Adrenal gland (tissue), 12 donors: Measurements from ENCODE around the gene RPTOR. TPM values are rescaled to one million over a fixed set of nuclear protein-coding genes. Genes with fewer than 3 reads are reported as not detected.

ENCODE experiments used
- DNase-seq, 7 donors: peaks; one replicate each; pipeline ENCODE4 v3.0.0-alpha.2; 2019 to 2020
- H3K27ac ChIP-seq, 5 donors: fragments of 200-600 bp; sonication (generic) in 4 of 5; 1 replicate in 3 of 5; 2 replicates in 2 of 5; pipeline versions ENCODE4 v1.5.1 to v1.8.0; 2016 to 2020; ENCODE audit warnings: mild to moderate bottlenecking in 1 of 5
- H3K27me3 ChIP-seq: fragments of 200-600 bp; 2 replicates; pipeline ENCODE4 v1.8.0; 2021
- H3K36me3 ChIP-seq, 2 donors: fragments of 200-600 bp; replicated peaks in 1 of 2; 1 replicate in 1 of 2; 2 replicates in 1 of 2; pipeline versions ENCODE4 v1.5.1 to v1.8.0; 2018 to 2022
- H3K4me1 ChIP-seq, 2 donors: fragments of 200-600 bp; replicated peaks in 1 of 2; 1 replicate in 1 of 2; 2 replicates in 1 of 2; pipeline versions ENCODE4 v1.5.1 to v1.8.0; 2018 to 2021
- H3K4me3 ChIP-seq, 4 donors: fragments of 200-600 bp; sonication (generic) in 3 of 4; one replicate each; pipeline ENCODE4 v1.5.1; 2016 to 2018
- H3K9me3 ChIP-seq, 3 donors: fragments of 200-600 bp; sonication (generic) in 1 of 3; replicated peaks in 1 of 3; 1 replicate in 2 of 3; 2 replicates in 1 of 3; pipeline versions ENCODE4 v1.5.1 to v1.8.0; 2016 to 2021
- CTCF ChIP-seq, 6 experiments: fragments of 450-650 bp in 4 of 6; fragments of 200-600 bp in 2 of 6; sonication (generic) in 1 of 6; IDR thresholded peaks; 1 replicate in 5 of 6; 2 replicates in 1 of 6; pipeline versions ENCODE4 v1.5.1 to v1.8.0; 2016 to 2021; ENCODE audit warnings: antibody characterized with exemption in 6 of 6, mild to moderate bottlenecking in 2 of 6, moderate library complexity in 1 of 6
- POLR2A ChIP-seq, 2 donors: fragments of 450-650 bp; IDR thresholded peaks; one replicate each; pipeline ENCODE4 v1.6.1; 2017; ENCODE audit warnings: antibody characterized with exemption in 2 of 2, mild to moderate bottlenecking in 2 of 2, moderate library complexity in 1 of 2
- WGBS, 4 donors: extraction: QIAGEN DNeasy Blood & Tissue Kit in 2 of 4; methylation state at CpG; one replicate each; pipeline versions ENCODE4 v1.1.5 to v1.1.7; 2013 to 2017; 5-methylcytosine and 5-hydroxymethylcytosine counted together
- intact Hi-C, 2 donors: fragments of 100-400 bp; cut with DNase I; formaldehyde crosslinking; loops; one replicate each; pipeline versions ENCODE4 v1.14.1 to v1.15.0; 2022 to 2023
- polyA plus RNA-seq, 3 donors: library from polyadenylated mRNA; stranded (reverse); fragments of 200-250 nt in 2 of 3; fragments of 350-450 nt in 1 of 3; fragmentation: Illumina TruSeq in 1 of 3; extraction: RNeasy Lipid Tissue Mini Kit (QIAGEN cat#74804) in 1 of 3; gene quantifications; one replicate each; pipeline ENCODE4 v1.2.3, GENCODE V29; 2013 to 2014
- total RNA-seq, 9 donors: library from RNA; depleted of rRNA in 4 of 9; stranded (reverse); fragments of >200 nt in 4 of 9; fragments of 120-200 nt in 1 of 9; fragmentation: NEBNext Ultra II Directional in 1 of 9; extraction: Animal tissue kit (Norgen Biotek cat#: 25700) in 1 of 9; gene quantifications; one replicate each; pipeline versions ENCODE4 v1.1.0 to v1.2.4, GENCODE V29; 2013 to 2023
- donor health status: healthy with polysubstance abuse.
- donor health status: Bipolar disorder and iron deficiency.
- donor health status: DM: yes; HTN: yes; CAD: no.
- donor health status: DM: no; HTN: no; CAD: no.
- donor health status: DM: no; HTN: no; CAD: no.
- donor health status: DM: yes; HTN: yes; CAD: no.

Gene RPTOR
- total and polyA plus RNA-seq, 12 donors: 9.7 to 53.3 (median 29.7) TPM

GRCh38 chr17:80594431-80595269 lies 50.0 kb downstream of the RPTOR start:
- WGBS, 4 donors: 84 to 90% (median 88%) methylated on average over 9 of the region's 9 CpGs
- no peak overlapping the region for H3K27ac ChIP-seq
- H3K36me3 ChIP-seq: no peaks in the 10 kb centered on the region
- no peaks in the 10 kb centered on the region for H3K27me3 ChIP-seq
- H3K4me3 ChIP-seq: no peak overlapping the region
- no peaks in the 10 kb centered on the region for H3K9me3 ChIP-seq
- no peak for DNase-seq
- H3K4me1 ChIP-seq: peaks cover 0 to 7% of the 10 kb centered on the region in 2 donors
- intact Hi-C loops: no loop called here
- TF ChIP-seq CTCF (IDR thresholded peaks at IDR 0.05): no peak
- no peak for TF ChIP-seq POLR2A (IDR thresholded peaks at IDR 0.05)

GRCh38 chr17:80596760-80597608 lies 52.3 kb downstream of the RPTOR start:
- intact Hi-C loops: no loop called here
- TF ChIP-seq CTCF (IDR thresholded peaks at IDR 0.05): no peak
- 84 to 91% (median 88%) methylated on average over 12 of the region's 12 CpGs for WGBS, 4 donors

GRCh38 chr17:80598813-80599545 lies 54.3 kb downstream of the RPTOR start:
- H3K27me3 ChIP-seq: no peaks in the 10 kb centered on the region
- intact Hi-C loops: no loop called here
- no peaks in the 10 kb centered on the region for H3K9me3 ChIP-seq
- H3K36me3 ChIP-seq: no peaks in the 10 kb centered on the region
- DNase-seq: no peak
- H3K4me3 ChIP-seq: no peak overlapping the region
- no peak overlapping the region for H3K27ac ChIP-seq
- 66 to 91% (median 82%) methylated on average over 4 to 9 of the region's 9 CpGs for WGBS, 4 donors
- TF ChIP-seq POLR2A (IDR thresholded peaks at IDR 0.05) (no peak), CTCF (IDR thresholded peaks at IDR 0.05) (no peak)
- H3K4me1 ChIP-seq: no peaks in the 10 kb centered on the region

More at GRCh38 chr17:80596760-80597608, 52.3 kb downstream of the RPTOR start:
- Histone ChIP-seq H3K27me3 (no peaks in the 10 kb centered on the region), H3K9me3 (no peaks in the 10 kb centered on the region), H3K36me3 (no peaks in the 10 kb centered on the region), H3K4me3 (no peak overlapping the region), H3K27ac (no peak overlapping the region), H3K4me1 (no peaks in the 10 kb centered on the region)
- DNase-seq: no peak
